Activated T-helper 2 cell treated with anti-CD3 and anti-CD28 coated beads, Interferon-gamma antibody, Interleukin-2, Interleukin-4, amounts not matched to agents 10 μg/mL and 5 μg/mL and 100 μg/mL, durations not matched to agents 14 hours and 24 hours and 36 hours (primary cell): Measurements from ENCODE around the gene ADGRV1. TPM values are rescaled to one million over a fixed set of nuclear protein-coding genes. Genes with fewer than 3 reads are reported as not detected.
"Not testable (repeated sequence)": the region's sequence is repeated elsewhere in the genome, so short reads cannot be mapped to it uniquely, and the experiment has no call there.

Experiments
- DNase-seq: peaks from one replicate; pipeline ENCODE4 v3.0.0; 2021; ENCODE audit warnings: low spot score
- H3K27ac Mint-ChIP-seq: one replicate; pipeline ENCODE4 v1.8.0; 2021; ENCODE audit warnings: mixed read lengths
- H3K27me3 Mint-ChIP-seq: one replicate; pipeline ENCODE4 v1.8.0; 2021; ENCODE audit warnings: low read depth, mixed read lengths
- H3K36me3 Mint-ChIP-seq: one replicate; pipeline ENCODE4 v1.8.0; 2021; ENCODE audit warnings: low read depth, mixed read lengths
- H3K4me1 Mint-ChIP-seq: one replicate; pipeline ENCODE4 v1.8.0; 2021; ENCODE audit warnings: low read depth, mixed read lengths
- H3K4me3 Mint-ChIP-seq: one replicate; pipeline ENCODE4 v1.8.0; 2021; ENCODE audit warnings: low read depth, mild to moderate bottlenecking, moderate library complexity, mixed read lengths
- H3K9me3 Mint-ChIP-seq: one replicate; pipeline ENCODE4 v1.8.0; 2021; ENCODE audit warnings: mixed read lengths
- intact Hi-C: fragments of 100-400 bp; cut with micrococcal nuclease; formaldehyde crosslinking; loops from one replicate; pipeline ENCODE4 v1.15.1; 2023
- total RNA-seq: library from RNA; stranded (reverse); gene quantifications from 2 replicates; pipeline ENCODE4 v1.2.3, GENCODE V29; 2022

Gene ADGRV1
- total RNA-seq, 1 donor from 2014 or later = 12.4 TPM

DNA sequence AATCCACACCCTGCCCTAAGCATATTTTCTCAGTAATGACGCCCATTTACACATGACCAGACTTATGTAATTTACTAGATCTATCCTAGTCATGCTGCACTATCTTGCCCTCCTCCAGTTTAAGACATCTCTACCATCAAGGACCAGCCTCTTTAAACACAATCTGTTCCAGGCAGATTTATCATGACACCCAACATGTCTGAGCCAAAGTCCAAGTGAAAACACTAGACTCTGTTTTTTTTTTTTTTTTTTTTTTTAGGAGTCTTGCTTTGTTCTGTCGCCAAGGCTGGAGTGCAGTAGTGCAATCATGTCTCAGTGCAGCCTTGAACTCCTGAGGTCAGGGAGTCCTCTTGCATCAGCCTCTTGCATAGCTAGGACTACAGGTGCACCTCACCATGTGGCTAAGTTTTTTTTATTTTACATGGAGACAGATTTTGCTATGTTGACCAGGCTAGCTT lies 469.9 kb downstream of the ADGRV1 start:
- no peaks in the 10 kb centered on the region for H3K9me3 Mint-ChIP-seq
- H3K27me3 Mint-ChIP-seq = peaks cover 15% of the 10 kb centered on the region
- H3K4me1 Mint-ChIP-seq = no peaks in the 10 kb centered on the region
- no peaks in the 10 kb centered on the region for H3K36me3 Mint-ChIP-seq
- H3K27ac Mint-ChIP-seq = no peak overlapping the region
- DNase-seq = no peak
- intact Hi-C loops = no loop called here
- H3K4me3 Mint-ChIP-seq = no peak overlapping the region

DNA sequence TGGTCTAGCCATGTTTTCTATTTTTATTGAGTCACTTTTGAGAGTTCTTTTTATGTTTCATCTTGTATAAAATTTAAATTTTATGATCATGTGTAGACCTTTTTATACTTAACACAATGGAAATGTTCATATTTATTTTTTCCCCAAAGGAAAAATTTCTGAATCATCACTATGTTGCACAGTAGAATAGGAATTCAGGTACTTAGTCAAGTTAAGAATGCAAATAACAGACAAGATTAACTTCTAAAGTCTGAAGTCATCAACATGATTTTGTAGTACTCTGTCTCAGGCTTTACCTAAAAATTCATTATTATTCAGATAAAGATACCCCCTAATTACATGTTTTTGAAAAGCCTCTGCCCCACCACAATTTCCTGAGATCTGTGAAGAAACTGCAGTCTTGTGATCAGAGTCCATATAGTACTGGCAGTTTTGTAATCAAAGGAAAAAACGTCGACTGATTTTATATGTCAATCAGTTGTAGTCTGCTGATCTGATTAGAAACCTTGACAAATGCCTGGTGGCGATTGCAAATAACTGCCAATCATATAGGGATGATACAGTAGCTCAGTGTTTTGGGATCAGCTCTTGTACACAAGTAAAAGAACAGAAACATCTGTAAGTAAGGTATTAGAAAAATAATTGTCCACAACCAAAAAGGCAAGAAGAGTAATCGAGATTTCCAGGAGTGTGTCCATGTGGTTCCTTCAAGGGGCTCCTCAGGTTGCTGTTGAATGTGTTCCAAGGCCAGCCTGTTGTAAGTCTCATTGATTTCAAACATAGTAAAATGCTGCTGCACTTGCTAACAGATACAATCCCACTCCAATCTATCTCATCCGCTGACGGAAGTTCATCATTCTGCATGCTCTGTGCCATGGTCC lies 472.2 kb downstream of the ADGRV1 start:
- no peak for DNase-seq
- Mint-ChIP-seq H3K27ac (no peak overlapping the region), H3K27me3 (peaks cover 14% of the 10 kb centered on the region), H3K4me1 (no peaks in the 10 kb centered on the region), H3K36me3 (no peaks in the 10 kb centered on the region), H3K4me3 (no peak overlapping the region), H3K9me3 (no peaks in the 10 kb centered on the region)
- intact Hi-C loops = no loop called here

DNA sequence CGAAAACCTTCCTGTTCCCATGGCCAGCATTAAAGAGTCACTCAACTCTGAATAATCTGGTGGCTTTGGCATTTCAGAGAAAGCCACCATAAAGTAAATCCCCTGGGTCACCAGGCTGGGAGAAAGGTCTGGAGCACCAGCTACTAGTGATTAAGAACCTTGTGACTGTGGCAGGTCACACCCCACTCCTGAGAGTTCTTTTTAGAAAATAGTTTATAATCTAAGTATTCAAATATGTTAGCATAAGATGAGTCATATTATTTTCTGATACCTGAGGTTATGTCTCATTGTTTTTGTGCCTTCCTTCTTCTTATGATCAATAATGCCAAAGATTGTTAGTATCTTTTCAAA lies 472.8 kb downstream of the ADGRV1 start:
- Mint-ChIP-seq H3K36me3 (no peaks in the 10 kb centered on the region), H3K4me3 (no peak overlapping the region), H3K4me1 (no peaks in the 10 kb centered on the region), H3K27ac (no peak overlapping the region), H3K9me3 (no peaks in the 10 kb centered on the region), H3K27me3 (peaks cover 14% of the 10 kb centered on the region)
- DNase-seq = no peak
- intact Hi-C loops = no loop called here

DNA sequence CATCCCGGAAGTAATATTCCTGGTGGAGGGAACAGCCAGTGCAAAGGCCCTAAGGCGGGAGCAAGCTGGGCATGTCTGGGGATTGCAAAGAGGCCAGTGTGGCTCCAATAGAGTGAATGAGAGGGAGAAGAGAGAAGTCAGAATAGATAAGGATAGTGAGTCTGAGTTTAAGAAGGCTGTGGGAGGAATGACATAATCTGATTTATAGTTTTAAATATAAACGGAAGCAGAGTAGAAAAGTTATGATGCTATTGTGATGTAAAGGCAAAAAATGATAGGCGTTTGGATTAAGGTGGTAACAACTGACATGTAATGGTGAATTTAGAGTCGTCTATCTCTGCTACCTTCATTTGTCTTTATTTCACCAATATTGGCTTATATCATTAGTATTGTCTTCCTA lies 473.5 kb downstream of the ADGRV1 start:
- Mint-ChIP-seq H3K27ac (no peak overlapping the region), H3K4me3 (no peak overlapping the region), H3K9me3 (no peaks in the 10 kb centered on the region), H3K27me3 (peaks cover 13% of the 10 kb centered on the region), H3K4me1 (no peaks in the 10 kb centered on the region), H3K36me3 (no peaks in the 10 kb centered on the region)
- no peak for DNase-seq
- intact Hi-C loops = no loop called here

DNA sequence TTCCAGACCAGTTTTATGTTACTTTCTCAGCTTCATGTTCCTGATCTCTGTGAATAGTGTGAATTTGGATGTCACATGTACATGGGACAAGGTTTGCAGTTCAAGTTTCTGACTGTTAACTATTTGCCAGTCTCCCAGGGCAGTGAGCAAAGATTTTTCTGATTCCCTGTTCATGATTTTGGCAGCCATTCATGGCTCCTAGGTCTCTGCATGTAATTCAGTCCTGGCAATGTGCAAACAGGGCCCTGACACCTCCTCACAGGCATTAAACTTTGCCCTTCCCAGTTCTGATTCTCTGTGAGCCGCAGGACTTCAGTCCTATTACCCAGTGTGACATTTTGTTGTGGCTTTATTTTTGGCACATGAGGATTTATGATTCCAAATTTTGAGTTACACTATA lies 474.8 kb downstream of the ADGRV1 start:
- Mint-ChIP-seq H3K36me3 (no peaks in the 10 kb centered on the region), H3K27me3 (peaks cover 9% of the 10 kb centered on the region), H3K27ac (no peak overlapping the region), H3K4me3 (no peak overlapping the region), H3K9me3 (no peaks in the 10 kb centered on the region), H3K4me1 (no peaks in the 10 kb centered on the region)
- no peak for DNase-seq
- intact Hi-C loops = no loop called here

DNA sequence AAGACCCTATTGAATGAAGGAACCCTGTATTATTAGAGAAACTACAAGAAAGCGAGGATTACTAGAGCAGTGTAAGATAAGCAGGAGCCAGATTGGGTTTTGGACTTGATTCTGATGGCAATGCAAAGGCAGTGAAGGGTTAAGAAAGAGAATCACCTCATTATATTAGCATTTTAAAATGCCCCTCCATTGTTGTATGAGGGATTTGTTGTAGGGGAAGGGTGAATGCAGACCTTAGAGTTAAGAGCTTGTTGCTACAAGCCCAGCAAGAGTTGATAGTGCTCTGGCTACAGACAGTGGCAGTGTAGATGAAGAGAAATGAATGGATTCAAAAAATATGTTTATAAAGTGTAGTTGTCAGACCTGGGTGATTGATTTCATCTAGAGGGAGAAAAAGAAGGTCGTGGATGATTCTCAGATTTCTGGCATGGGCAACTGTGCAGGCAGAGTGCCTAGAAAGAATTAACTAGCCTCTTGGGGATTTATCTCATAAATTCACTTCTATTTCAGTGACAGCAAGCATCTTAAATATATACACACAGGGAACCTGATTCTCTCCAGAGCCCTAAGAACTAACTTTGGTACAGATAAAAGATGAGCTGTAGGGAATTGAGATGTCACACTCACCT lies 479.7 kb downstream of the ADGRV1 start:
- intact Hi-C loops = no loop called here
- no peak for DNase-seq
- H3K9me3 Mint-ChIP-seq = no peaks in the 10 kb centered on the region
- no peak overlapping the region for H3K4me3 Mint-ChIP-seq
- peaks cover 6% of the 10 kb centered on the region for H3K27me3 Mint-ChIP-seq
- H3K36me3 Mint-ChIP-seq = no peaks in the 10 kb centered on the region
- no peaks in the 10 kb centered on the region for H3K4me1 Mint-ChIP-seq
- H3K27ac Mint-ChIP-seq = no peak overlapping the region

DNA sequence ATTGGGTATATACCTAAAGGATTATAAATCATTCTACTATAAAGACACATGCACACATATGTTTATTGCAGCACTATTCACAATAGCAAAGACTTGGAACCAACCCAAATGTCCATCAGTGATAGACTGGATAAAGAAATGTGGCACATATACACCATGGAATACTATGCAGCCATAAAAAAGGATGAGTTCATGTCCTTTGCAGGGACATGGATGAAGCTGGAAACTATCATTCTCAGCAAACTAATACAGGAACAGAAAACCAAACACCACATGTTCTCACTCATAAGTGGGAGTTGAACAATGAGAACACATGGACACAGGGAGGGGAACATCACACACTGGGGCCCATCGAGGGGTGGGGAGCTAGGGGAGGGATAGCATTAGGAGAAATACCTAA lies 482.5 kb downstream of the ADGRV1 start:
- H3K36me3 Mint-ChIP-seq, H3K4me3 Mint-ChIP-seq, H3K4me1 Mint-ChIP-seq, H3K9me3 Mint-ChIP-seq, H3K27ac Mint-ChIP-seq, H3K27me3 Mint-ChIP-seq, DNase-seq, intact Hi-C loops: not testable (repeated sequence)

DNA sequence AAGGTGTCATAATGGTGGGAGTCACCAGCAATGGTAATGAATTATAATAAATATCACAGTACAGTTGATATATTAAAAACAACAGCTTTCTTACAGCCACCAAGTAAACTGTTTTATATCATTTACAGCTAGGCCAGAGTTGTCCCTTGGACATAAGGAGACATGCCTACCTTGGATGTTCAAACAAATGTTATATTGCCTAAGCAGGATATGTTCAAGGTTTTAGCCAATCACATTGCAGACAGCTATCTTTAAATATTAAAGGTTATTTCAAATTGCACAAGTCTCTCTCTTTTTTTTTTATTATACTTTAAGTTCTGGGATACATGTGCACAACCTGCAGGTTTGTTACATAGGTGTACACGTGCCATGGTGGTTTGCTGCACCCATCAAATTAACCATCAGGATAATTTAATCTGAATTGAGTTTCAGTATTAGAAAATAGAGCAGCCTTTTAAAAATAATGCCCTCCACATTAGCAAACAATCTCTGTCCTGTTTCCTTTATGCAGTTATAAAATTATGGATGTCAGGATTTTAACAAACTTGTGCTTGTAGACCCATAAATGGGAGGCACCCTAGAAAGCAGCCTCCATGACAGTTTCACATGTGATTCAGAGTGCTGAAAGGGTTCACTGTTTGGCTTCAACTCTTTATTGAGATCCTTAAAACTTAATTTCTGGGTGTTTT lies 483.8 kb downstream of the ADGRV1 start:
- H3K27ac Mint-ChIP-seq = no peak overlapping the region
- no peak for DNase-seq
- no peaks in the 10 kb centered on the region for H3K4me1 Mint-ChIP-seq
- intact Hi-C loops = no loop called here
- no peaks in the 10 kb centered on the region for H3K36me3 Mint-ChIP-seq
- peaks cover 10% of the 10 kb centered on the region for H3K27me3 Mint-ChIP-seq
- no peak overlapping the region for H3K4me3 Mint-ChIP-seq
- H3K9me3 Mint-ChIP-seq = no peaks in the 10 kb centered on the region

DNA sequence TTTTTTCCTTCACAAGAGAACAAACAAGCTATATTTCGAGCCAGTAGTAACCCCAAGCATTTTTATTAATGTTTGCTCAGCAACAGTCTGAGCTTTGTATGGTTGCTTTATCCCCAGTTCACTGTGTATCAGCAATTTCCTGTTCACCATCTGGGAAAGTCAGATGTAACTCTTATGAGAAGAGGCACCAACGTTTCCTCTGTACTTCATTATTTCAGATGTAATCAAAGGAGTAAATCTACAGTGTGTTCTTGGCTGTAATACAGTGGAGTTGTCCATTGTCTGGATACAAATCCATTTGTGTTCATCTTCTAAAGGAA lies 484.3 kb downstream of the ADGRV1 start:
- Mint-ChIP-seq H3K27me3 (peaks cover 10% of the 10 kb centered on the region), H3K36me3 (no peaks in the 10 kb centered on the region), H3K4me1 (no peaks in the 10 kb centered on the region), H3K4me3 (no peak overlapping the region), H3K27ac (no peak overlapping the region), H3K9me3 (no peaks in the 10 kb centered on the region)
- DNase-seq = no peak
- intact Hi-C loops = no loop called here

DNA sequence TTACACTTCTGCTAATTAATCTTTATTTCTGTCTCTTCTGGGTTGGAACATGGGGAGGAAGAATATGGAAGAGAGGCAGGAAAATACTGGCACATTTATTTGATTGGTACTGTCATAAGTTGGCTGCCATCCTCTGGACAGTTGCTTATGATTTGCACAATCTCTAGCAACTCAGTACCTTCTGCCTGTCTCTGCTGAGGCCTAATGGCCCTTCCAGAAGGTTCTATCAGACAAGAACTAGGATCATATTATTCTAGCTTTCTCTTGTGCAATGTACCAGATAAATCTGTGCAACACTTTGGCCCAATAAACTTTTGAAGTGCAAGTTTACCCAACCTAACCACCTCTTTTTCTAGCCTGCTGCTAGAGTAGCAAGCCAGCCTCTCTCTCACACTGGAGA lies 489.5 kb downstream of the ADGRV1 start:
- DNase-seq = no peak
- Mint-ChIP-seq H3K4me1 (no peaks in the 10 kb centered on the region), H3K4me3 (no peak overlapping the region), H3K27ac (no peak overlapping the region), H3K9me3 (no peaks in the 10 kb centered on the region), H3K36me3 (no peaks in the 10 kb centered on the region), H3K27me3 (peaks cover 10% of the 10 kb centered on the region)
- intact Hi-C loops = no loop called here

DNA sequence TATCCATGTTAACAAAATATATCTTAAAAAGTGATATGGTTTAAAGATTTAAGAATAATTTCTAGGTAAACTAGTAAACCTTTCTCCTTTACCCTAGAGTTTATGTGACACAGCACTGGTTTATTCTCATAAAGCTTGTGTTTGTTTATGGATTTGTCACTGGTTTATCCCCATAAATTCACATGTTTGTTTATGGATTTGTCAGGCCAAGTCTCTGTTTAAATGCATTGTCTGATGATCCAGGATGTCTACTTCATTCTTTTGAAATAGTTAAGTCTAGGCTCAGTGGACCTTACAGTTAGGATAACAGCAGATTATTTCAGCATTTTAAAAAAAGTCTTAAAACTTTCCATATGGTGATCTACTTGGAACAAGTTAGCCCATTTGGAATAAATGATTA lies 490.5 kb downstream of the ADGRV1 start:
- H3K36me3 Mint-ChIP-seq = no peaks in the 10 kb centered on the region
- H3K4me1 Mint-ChIP-seq = no peaks in the 10 kb centered on the region
- H3K27me3 Mint-ChIP-seq = peaks cover 14% of the 10 kb centered on the region
- no peaks in the 10 kb centered on the region for H3K9me3 Mint-ChIP-seq
- DNase-seq = no peak
- H3K4me3 Mint-ChIP-seq = no peak overlapping the region
- no peak overlapping the region for H3K27ac Mint-ChIP-seq
- intact Hi-C loops = no loop called here

DNA sequence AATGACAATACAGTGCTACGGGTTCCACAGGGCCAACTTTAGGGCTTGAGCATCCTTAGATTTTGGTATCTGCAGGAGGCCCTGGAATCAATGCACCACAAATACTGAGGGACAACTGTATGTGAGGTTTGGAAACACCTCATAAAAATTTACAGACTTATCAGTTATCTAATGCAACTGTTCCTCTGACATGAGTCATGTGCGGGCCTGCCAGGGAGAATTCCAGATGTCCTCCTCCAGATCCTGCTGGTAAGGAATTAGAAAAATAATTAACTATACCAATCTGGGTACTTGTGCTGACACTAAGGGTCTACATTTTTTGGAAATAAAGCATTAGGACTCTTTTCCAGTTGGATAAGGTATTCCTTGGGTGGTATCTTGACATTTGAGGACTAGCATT lies 491.2 kb downstream of the ADGRV1 start:
- intact Hi-C loops = loop anchor here (10.0 kb wide), 1 partner anchor 115 kb away; no protein-coding TSS in a partner anchor
- Mint-ChIP-seq H3K9me3 (no peaks in the 10 kb centered on the region), H3K36me3 (no peaks in the 10 kb centered on the region), H3K27me3 (peaks cover 16% of the 10 kb centered on the region), H3K4me1 (no peaks in the 10 kb centered on the region), H3K27ac (no peak overlapping the region), H3K4me3 (no peak overlapping the region)
- no peak for DNase-seq

DNA sequence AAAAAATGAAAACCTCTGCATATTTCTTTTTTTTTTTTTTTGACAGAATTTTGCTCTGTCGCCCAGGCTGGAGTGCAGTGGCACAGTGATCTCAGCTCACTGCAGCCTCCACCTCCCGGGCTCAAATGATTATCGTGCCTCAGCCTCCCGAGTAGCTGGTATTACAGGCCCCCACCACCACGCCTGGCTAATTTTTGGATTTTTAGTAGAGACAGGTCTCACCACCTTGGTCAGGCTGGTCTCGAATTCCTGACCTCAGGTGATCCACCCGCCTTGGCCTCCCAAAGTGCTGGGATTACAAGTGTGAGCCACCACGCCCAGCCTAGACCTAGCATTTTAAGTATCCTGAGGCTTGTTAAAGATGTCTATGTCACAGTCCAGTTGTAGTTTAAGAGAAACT lies 493.8 kb downstream of the ADGRV1 start:
- not testable (repeated sequence) for H3K9me3 Mint-ChIP-seq, H3K4me3 Mint-ChIP-seq, H3K4me1 Mint-ChIP-seq, H3K36me3 Mint-ChIP-seq, DNase-seq, H3K27ac Mint-ChIP-seq
- peaks cover 17% of the 10 kb centered on the region for H3K27me3 Mint-ChIP-seq
- intact Hi-C loops = loop anchor here (10.0 kb wide), 1 partner anchor 118 kb away; no protein-coding TSS in a partner anchor
